ENCODE measurements around the gene SEC16B.
A peak's percentile ranks its signal among the peaks of the same experiment; 100 is the strongest.

SEC16B gene

GRCh38 chr1:177979272-177979671 lies 9.4 kb upstream of the SEC16B start:
- no peak overlapping the region for H3K4me3 ChIP-seq (ENCODE audit: low read length)
- TF ChIP-seq CTCF (IDR thresholded peaks at IDR 0.05; ENCODE audit: insufficient read depth, low read depth, low read length, missing control alignments) = no peak
- DNase-seq (ENCODE audit: low read depth) = no peak

- no peak for TF ChIP-seq CTCF (IDR thresholded peaks at IDR 0.05; ENCODE audit: insufficient read depth, low read depth, low read length, missing control alignments)
- H3K4me3 ChIP-seq (ENCODE audit: low read length) = no peak overlapping the region
Measured at GRCh38 chr1:177978530-177978929, 8.7 kb upstream of the SEC16B start.

GRCh38 chr1:177977141-177977540 lies 7.3 kb upstream of the SEC16B start:
- no peak for TF ChIP-seq CTCF (IDR thresholded peaks at IDR 0.05; ENCODE audit: insufficient read depth, low read depth, low read length, missing control alignments)
- no peak for DNase-seq (ENCODE audit: low read depth)
- H3K4me3 ChIP-seq (ENCODE audit: low read length) = no peak overlapping the region

More at GRCh38 chr1:177978530-177978929, 8.7 kb upstream of the SEC16B start:
- no peak for DNase-seq (ENCODE audit: low read depth)

GRCh38 chr1:177976596-177976995 lies 6.7 kb upstream of the SEC16B start:
- TF ChIP-seq CTCF (IDR thresholded peaks at IDR 0.05; ENCODE audit: insufficient read depth, low read depth, low read length, missing control alignments) = no peak
- peak; percentile 29 for DNase-seq (ENCODE audit: low read depth)
- H3K4me3 ChIP-seq (ENCODE audit: low read length) = no peak overlapping the region

GRCh38 chr1:177975588-177976495 lies 6.0 kb upstream of the SEC16B start:
- peak; percentile 78 for DNase-seq (ENCODE audit: low read depth)
- TF ChIP-seq CTCF (IDR thresholded peaks at IDR 0.05; ENCODE audit: insufficient read depth, low read depth, low read length, missing control alignments) = no peak
- no peak overlapping the region for H3K4me3 ChIP-seq (ENCODE audit: low read length)

- DNase-seq (ENCODE audit: low read depth) = peak; percentile 52
- TF ChIP-seq CTCF (IDR thresholded peaks at IDR 0.05; ENCODE audit: insufficient read depth, low read depth, low read length, missing control alignments) = no peak
Measured at GRCh38 chr1:177973585-177973984, 3.7 kb upstream of the SEC16B start.

GRCh38 chr1:177969109-177969508 lies 749 bp downstream of the SEC16B start:
- DNase-seq (ENCODE audit: low read depth) = no peak
- TF ChIP-seq CTCF (IDR thresholded peaks at IDR 0.05; ENCODE audit: insufficient read depth, low read depth, low read length, missing control alignments) = no peak
- no peak overlapping the region for H3K4me3 ChIP-seq (ENCODE audit: low read length)

More at GRCh38 chr1:177973585-177973984, 3.7 kb upstream of the SEC16B start:
- no peak overlapping the region for H3K4me3 ChIP-seq (ENCODE audit: low read length)
